A204.1 (cell line): ENCODE results near the gene CES2.

Experiments used
- FAIRE-seq: peaks from 2 replicates; lab custom pipeline; 2012; peaks lifted over from hg19 to GRCh38; lab: Jason Lieb, UNC

The CES2 gene

GRCh38 chr16:66918803-66919568 lies 16.3 kb upstream of the CES2 start, which contains the start of gene CDH16:
TSS of gene CDH16 (minus strand) at chr16:66918885. CDS start at chr16:66918065, 820 bp downstream.
- no peak for FAIRE-seq

GRCh38 chr16:66919569-66920298 lies 15.6 kb upstream of the CES2 start:
- no peak for FAIRE-seq

- no peak for FAIRE-seq
These were observed 15.1 kb upstream of the CES2 start for GRCh38 chr16:66920299-66920590.

GRCh38 chr16:66920924-66921680 lies 14.2 kb upstream of the CES2 start:
- no peak for FAIRE-seq

- no peak for FAIRE-seq
These were observed 13.4 kb upstream of the CES2 start for GRCh38 chr16:66921729-66922450.

- FAIRE-seq: no peak
These were observed 12.0 kb upstream of the CES2 start for GRCh38 chr16:66923247-66923731.

GRCh38 chr16:66923866-66924265 lies 11.4 kb upstream of the CES2 start:
- no peak for FAIRE-seq

- FAIRE-seq: no peak
These were observed 10.6 kb upstream of the CES2 start for GRCh38 chr16:66924527-66925321.

- FAIRE-seq: no peak
These were observed 9.9 kb upstream of the CES2 start, which contains the start of gene RRAD for GRCh38 chr16:66925322-66925840. TSS of gene RRAD (minus strand) at chr16:66925535. CDS start at chr16:66925179, 356 bp downstream.

GRCh38 chr16:66926171-66926947 lies 9.0 kb upstream of the CES2 start:
- FAIRE-seq: no peak

GRCh38 chr16:66926961-66927436 lies 8.3 kb upstream of the CES2 start:
- FAIRE-seq: no peak

- no peak for FAIRE-seq
These were observed 7.2 kb upstream of the CES2 start for GRCh38 chr16:66927918-66928649.

GRCh38 chr16:66928702-66929388 lies 6.5 kb upstream of the CES2 start:
- no peak for FAIRE-seq

GRCh38 chr16:66930189-66930588 lies 5.1 kb upstream of the CES2 start:
- no peak for FAIRE-seq

GRCh38 chr16:66931665-66932064 lies 3.7 kb upstream of the CES2 start:
- FAIRE-seq: no peak

GRCh38 chr16:66932076-66932475 lies 3.2 kb upstream of the CES2 start:
- no peak for FAIRE-seq

GRCh38 chr16:66933776-66934137 lies 1.6 kb upstream of the CES2 start:
- FAIRE-seq: no peak

- FAIRE-seq: no peak
These were observed 1.0 kb upstream of the CES2 start, which contains the start of gene CIAO2B for GRCh38 chr16:66934138-66934838. TSS of gene CIAO2B (minus strand) at chr16:66934402. CDS start at chr16:66934364, 38 bp downstream.
